Measurements from ENCODE around the gene BMP8A. TPM values are rescaled to one million over a fixed set of nuclear protein-coding genes. Genes with fewer than 3 reads are reported as not detected.
A peak's percentile ranks its signal among the peaks of the same experiment; 100 is the strongest.

The BMP8A gene
- polyA plus RNA-seq, 1 donor from 2014 or later: not detected

DNA sequence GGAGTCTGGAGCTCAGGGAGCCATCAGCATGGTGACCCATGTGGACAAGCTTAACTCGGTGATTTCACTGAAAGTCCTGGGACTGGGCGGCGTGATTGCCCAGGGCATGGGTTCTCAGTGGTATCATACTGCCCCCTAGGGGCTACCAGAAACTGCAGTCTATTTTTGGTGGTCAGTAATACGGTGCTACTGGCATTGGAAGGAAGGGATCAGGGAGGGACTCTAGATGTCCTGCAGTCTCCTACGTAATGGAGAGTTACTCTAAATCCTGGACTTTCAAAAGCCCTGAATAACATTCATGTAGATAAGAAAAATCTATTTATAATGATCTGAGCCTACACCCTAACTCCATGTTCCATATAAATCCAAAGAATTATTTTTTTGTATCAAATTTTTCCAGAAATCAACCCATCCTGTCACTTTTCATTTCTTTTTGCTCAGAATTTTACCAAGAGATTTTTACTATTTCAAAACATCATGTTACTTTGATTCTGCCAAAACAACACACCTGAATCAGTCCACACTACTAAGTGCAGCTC, 47.9 kb downstream of the BMP8A start:
- H2AFZ ChIP-seq (ENCODE audit: low read depth, low read length): no peak overlapping the region
- no peak overlapping the region for H3K4me2 ChIP-seq (ENCODE audit: low read length)
- no peaks in the 10 kb centered on the region for H3K79me2 ChIP-seq (replicated peaks; ENCODE audit: insufficient read depth, low read length)
- no peaks in the 10 kb centered on the region for H3K9me3 ChIP-seq (ENCODE audit: low read length)
- H3F3A ChIP-seq (ENCODE audit: insufficient read depth, low read length, poor library complexity, severe bottlenecking): no peaks in the 10 kb centered on the region
- H4K20me1 ChIP-seq (ENCODE audit: insufficient read depth): no peaks in the 10 kb centered on the region
- H3K4me3 ChIP-seq (ENCODE audit: low read length): no peak overlapping the region
- no peak overlapping the region for H3K27ac ChIP-seq (ENCODE audit: low read length)
- H3K27me3 ChIP-seq (ENCODE audit: insufficient read depth, low read depth, low read length): no peaks in the 10 kb centered on the region
- peaks cover 5% of the 10 kb centered on the region for H3K36me3 ChIP-seq (ENCODE audit: insufficient read depth, low read length)
- no peak overlapping the region for H3K9ac ChIP-seq (ENCODE audit: low read length)
- H3K9me2 ChIP-seq (ENCODE audit: insufficient read depth, low read length): no peaks in the 10 kb centered on the region
- TF ChIP-seq CTCF (IDR thresholded peaks at IDR 0.05; ENCODE audit: poor library complexity, severe bottlenecking) (peak; percentile 70), TAF1 (IDR thresholded peaks at IDR 0.05; ENCODE audit: low read depth) (no peak), RAD21 (conservative IDR thresholded peaks at IDR 0.05) (peak; percentile 69), MXI1 (conservative IDR thresholded peaks at IDR 0.05; ENCODE audit: poor library complexity, severe bottlenecking) (peak; percentile 24), SMC3 (conservative IDR thresholded peaks at IDR 0.05; ENCODE audit: poor library complexity) (peak; percentile 54)

GRCh38 chr1:39540504-39541031, 49.1 kb downstream of the BMP8A start:
- Histone ChIP-seq H3K9me2 (ENCODE audit: insufficient read depth, low read length) (no peaks in the 10 kb centered on the region), H3K9me3 (ENCODE audit: low read length) (no peaks in the 10 kb centered on the region), H3K27ac (ENCODE audit: low read length) (no peak overlapping the region), H2AFZ (ENCODE audit: low read depth, low read length) (no peak overlapping the region), H3K9ac (ENCODE audit: low read length) (no peak overlapping the region), H3K4me2 (ENCODE audit: low read length) (no peak overlapping the region), H4K20me1 (ENCODE audit: insufficient read depth) (no peaks in the 10 kb centered on the region), H3K79me2 (replicated peaks; ENCODE audit: insufficient read depth, low read length) (no peaks in the 10 kb centered on the region), H3K4me3 (ENCODE audit: low read length) (no peak overlapping the region), H3K27me3 (ENCODE audit: insufficient read depth, low read depth, low read length) (no peaks in the 10 kb centered on the region), H3F3A (ENCODE audit: insufficient read depth, low read length, poor library complexity, severe bottlenecking) (no peaks in the 10 kb centered on the region), H3K36me3 (ENCODE audit: insufficient read depth, low read length) (peaks cover 5% of the 10 kb centered on the region)
- TF ChIP-seq, protein P1, sequence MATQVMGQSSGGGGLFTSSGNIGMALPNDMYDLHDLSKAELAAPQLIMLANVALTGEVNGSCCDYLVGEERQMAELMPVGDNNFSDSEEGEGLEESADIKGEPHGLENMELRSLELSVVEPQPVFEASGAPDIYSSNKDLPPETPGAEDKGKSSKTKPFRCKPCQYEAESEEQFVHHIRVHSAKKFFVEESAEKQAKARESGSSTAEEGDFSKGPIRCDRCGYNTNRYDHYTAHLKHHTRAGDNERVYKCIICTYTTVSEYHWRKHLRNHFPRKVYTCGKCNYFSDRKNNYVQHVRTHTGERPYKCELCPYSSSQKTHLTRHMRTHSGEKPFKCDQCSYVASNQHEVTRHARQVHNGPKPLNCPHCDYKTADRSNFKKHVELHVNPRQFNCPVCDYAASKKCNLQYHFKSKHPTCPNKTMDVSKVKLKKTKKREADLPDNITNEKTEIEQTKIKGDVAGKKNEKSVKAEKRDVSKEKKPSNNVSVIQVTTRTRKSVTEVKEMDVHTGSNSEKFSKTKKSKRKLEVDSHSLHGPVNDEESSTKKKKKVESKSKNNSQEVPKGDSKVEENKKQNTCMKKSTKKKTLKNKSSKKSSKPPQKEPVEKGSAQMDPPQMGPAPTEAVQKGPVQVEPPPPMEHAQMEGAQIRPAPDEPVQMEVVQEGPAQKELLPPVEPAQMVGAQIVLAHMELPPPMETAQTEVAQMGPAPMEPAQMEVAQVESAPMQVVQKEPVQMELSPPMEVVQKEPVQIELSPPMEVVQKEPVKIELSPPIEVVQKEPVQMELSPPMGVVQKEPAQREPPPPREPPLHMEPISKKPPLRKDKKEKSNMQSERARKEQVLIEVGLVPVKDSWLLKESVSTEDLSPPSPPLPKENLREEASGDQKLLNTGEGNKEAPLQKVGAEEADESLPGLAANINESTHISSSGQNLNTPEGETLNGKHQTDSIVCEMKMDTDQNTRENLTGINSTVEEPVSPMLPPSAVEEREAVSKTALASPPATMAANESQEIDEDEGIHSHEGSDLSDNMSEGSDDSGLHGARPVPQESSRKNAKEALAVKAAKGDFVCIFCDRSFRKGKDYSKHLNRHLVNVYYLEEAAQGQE (IDR thresholded peaks at IDR 0.05; ENCODE audit: borderline replicate concordance): no peak
- TF ChIP-seq CTCF (IDR thresholded peaks at IDR 0.05; ENCODE audit: poor library complexity, severe bottlenecking): no peak
- no peak for TF ChIP-seq POLR2AphosphoS5 (IDR thresholded peaks at IDR 0.05)
- TF ChIP-seq EZH2 (IDR thresholded peaks at IDR 0.05; ENCODE audit: borderline replicate concordance, insufficient read depth, low read length, poor library complexity, severe bottlenecking): no peak
- TF ChIP-seq TAF1 (IDR thresholded peaks at IDR 0.05; ENCODE audit: low read depth): no peak
- no peak for TF ChIP-seq MXI1 (conservative IDR thresholded peaks at IDR 0.05; ENCODE audit: poor library complexity, severe bottlenecking)
- no peak for TF ChIP-seq RAD21 (conservative IDR thresholded peaks at IDR 0.05)
- TF ChIP-seq EP300 (conservative IDR thresholded peaks at IDR 0.05; ENCODE audit: poor library complexity, severe bottlenecking): no peak
- TF ChIP-seq SMC3 (conservative IDR thresholded peaks at IDR 0.05; ENCODE audit: poor library complexity): no peak

Measured in neural cell (in vitro differentiated cells).